HUES64 (cell line): ENCODE measurements around the gene LDLRAP1.

Experiments
- H3K27ac ChIP-seq: 2 replicates; pipeline ENCODE4 v1.7.0; 2013; ENCODE audit warnings: low read depth, low read length, inconsistent platforms
- H3K27me3 ChIP-seq: 2 replicates; pipeline ENCODE4 v1.6.1; 2013; ENCODE audit warnings: mild to moderate bottlenecking, low read length; ENCODE audit not compliant: insufficient read depth
- H3K36me3 ChIP-seq: 2 replicates; pipeline ENCODE4 v1.6.1; 2013; ENCODE audit warnings: mild to moderate bottlenecking, low read length; ENCODE audit not compliant: insufficient read depth
- H3K4me1 ChIP-seq: 2 replicates; pipeline ENCODE4 v1.6.1; 2013; ENCODE audit warnings: mild to moderate bottlenecking, low read length, moderate library complexity; ENCODE audit not compliant: insufficient read depth
- H3K4me3 ChIP-seq: 2 replicates; pipeline ENCODE4 v1.5.1; 2013; ENCODE audit warnings: mild to moderate bottlenecking, low read length, moderate library complexity
- H3K9ac ChIP-seq: 2 replicates; pipeline ENCODE4 v1.6.1; 2013; ENCODE audit warnings: mild to moderate bottlenecking, low read depth, low read length
- H3K9me3 ChIP-seq: 2 replicates; pipeline ENCODE4 v1.6.1; 2013; ENCODE audit warnings: low read depth, low read length; ENCODE audit not compliant: insufficient read depth
- WGBS: fragments of 150-250, 120-280 bp; methylation state at CpG from one replicate; pipeline ENCODE4 v1.1.7; 2013; ENCODE audit warnings: missing lambda C conversion rate; 5-methylcytosine and 5-hydroxymethylcytosine counted together

Gene LDLRAP1

DNA sequence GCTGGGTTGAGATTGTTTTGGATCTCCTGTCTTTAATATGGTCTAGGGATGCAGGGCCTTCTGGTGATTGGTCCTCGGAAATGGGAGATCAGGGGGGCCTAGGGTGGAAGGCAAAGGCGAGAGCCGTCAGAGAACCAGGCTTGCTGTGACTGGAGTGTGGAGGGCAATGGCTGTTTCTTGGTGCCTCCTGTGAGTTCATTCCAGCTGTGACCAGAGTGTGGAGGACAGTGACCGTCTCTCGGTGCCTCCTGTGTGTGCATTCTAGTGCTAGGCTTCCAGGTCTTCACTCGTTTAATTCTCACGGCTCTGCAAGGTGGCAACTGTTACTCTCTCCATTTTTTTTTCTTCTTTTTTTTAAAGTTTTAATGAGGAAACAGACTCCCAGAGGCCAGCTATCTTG, 14.1 kb downstream of the LDLRAP1 start:
- Histone ChIP-seq H3K9ac (no peak overlapping the region), H3K9me3 (no peaks in the 10 kb centered on the region), H3K27ac (no peak overlapping the region), H3K4me1 (no peaks in the 10 kb centered on the region), H3K36me3 (0 out of 2 replicates have a peak, but pooled peaks cover 3% of the 10 kb centered on the region), H3K4me3 (no peak overlapping the region), H3K27me3 (no peaks in the 10 kb centered on the region)
- WGBS = 92% methylated on average over 7 of the region's 7 CpGs

DNA sequence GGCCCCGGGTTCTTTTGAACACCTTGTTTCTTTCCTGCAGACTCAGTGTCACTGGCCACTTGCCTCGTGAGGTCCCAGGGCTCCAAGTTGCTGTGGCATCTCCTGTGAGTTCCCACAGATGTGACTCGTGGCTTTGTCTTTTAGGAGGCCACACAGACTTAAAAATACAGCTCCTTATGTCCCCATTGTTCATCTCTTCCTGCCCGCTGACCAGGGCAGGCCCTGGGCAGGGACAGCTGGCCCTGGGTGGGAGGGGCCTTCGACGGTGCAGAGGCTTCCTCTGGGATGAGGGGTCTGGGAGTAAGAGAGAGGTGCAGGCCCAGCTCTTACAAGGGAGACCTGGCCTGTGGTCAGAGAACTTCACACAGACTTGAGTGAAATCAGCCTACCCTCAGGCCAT, 15.6 kb downstream of the LDLRAP1 start:
- no peak overlapping the region for H3K4me3 ChIP-seq

DNA sequence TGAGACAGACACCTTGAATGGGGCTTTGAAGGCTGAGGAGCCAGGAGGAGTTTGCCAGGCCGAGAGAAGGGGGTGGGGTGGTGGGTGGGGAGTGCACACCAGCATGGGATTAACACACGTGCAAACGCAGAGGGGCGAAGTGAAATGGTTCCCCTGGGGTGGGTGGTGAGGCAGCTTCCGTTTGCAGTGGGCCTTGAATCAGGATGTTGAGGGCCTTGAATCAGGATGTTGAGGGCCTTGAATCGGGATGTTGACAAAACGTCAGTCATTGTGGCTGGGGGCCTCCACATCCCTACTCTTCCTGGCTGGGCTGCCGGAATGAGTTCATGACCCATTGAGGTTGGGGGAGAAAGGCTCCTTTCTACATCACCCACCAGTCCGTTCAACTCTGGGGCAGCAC, 16.6 kb downstream of the LDLRAP1 start:
- no peak overlapping the region for H3K9ac ChIP-seq
- H3K4me1 ChIP-seq = no peaks in the 10 kb centered on the region
- no peak overlapping the region for H3K27ac ChIP-seq
- no peak overlapping the region for H3K4me3 ChIP-seq
- H3K9me3 ChIP-seq = no peaks in the 10 kb centered on the region
- 0 out of 2 replicates have a peak, but pooled peaks cover 3% of the 10 kb centered on the region for H3K36me3 ChIP-seq
- 87% methylated on average over 9 of the region's 9 CpGs for WGBS
- H3K27me3 ChIP-seq = no peaks in the 10 kb centered on the region

More for the DNA sequence above, 15.6 kb downstream of the LDLRAP1 start:
- Histone ChIP-seq H3K36me3 (0 out of 2 replicates have a peak, but pooled peaks cover 3% of the 10 kb centered on the region), H3K27ac (no peak overlapping the region), H3K27me3 (no peaks in the 10 kb centered on the region), H3K9me3 (no peaks in the 10 kb centered on the region), H3K4me1 (no peaks in the 10 kb centered on the region), H3K9ac (no peak overlapping the region)
- WGBS = 76% methylated on average over 6 of the region's 6 CpGs

DNA sequence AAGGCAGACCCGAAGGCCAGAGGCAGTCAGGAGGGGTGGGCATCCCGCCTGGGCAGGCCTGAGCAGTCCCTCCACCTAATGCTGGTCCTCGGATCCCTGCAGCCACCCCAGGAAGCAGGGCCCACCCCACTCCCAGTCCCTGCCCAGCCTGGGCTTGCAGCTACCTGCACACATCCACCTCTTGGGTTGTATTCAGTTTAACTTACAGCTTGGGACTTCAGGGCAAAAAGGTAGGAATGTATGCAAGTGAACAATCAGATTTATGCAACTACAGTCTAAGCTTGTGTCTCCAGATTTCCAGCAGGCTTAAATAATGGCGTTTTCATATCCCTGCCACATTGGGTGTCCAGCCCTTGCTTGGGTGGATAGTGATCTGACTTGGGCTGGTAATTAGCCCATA, 17.4 kb downstream of the LDLRAP1 start:
- Histone ChIP-seq H3K27ac (no peak overlapping the region), H3K4me1 (0 out of 2 replicates have a peak, but pooled peaks cover 2% of the 10 kb centered on the region), H3K9me3 (no peaks in the 10 kb centered on the region), H3K4me3 (no peak overlapping the region), H3K9ac (no peak overlapping the region), H3K36me3 (0 out of 2 replicates have a peak, but pooled peaks cover 3% of the 10 kb centered on the region), H3K27me3 (no peaks in the 10 kb centered on the region)
- 94% methylated on average over 4 of the region's 4 CpGs for WGBS

DNA sequence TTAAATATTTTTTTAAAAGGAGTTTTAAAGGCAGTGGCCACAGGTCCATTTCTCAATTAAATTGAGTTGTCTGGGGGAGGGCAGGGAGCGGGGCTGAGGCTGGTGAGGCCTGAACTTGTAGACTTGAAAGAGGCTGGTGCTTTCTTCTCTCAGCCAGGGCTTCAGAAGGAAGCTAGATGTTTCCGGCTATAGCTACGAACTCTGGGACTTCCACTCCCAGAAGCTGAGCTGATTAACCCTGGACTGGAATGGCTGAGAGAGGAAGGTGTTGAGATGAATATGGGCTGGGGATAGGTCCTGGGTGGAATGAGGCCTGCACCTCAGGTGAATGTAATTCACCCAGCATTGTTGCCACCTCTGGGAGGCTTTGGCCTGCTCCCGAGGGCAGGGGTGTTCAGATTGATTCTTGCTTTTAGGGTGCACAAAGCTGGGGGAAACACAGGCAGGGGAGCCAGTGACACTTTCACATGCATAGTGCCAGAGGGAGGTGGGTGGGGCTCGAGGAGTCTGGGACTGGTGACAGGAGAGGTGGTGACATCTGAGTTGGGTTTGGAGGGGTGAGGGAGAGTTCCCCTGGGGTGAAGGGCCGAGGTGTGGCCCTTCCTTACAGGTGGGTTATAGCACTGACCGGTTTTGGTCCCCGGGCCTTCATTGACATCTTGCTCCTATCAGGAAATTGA, 18.2 kb downstream of the LDLRAP1 start:
- Histone ChIP-seq H3K27me3 (no peaks in the 10 kb centered on the region), H3K36me3 (0 out of 2 replicates have a peak, but pooled peaks cover 3% of the 10 kb centered on the region), H3K9ac (no peak overlapping the region), H3K4me1 (peaks cover 9% of the 10 kb centered on the region; the same call in 1 of the 2 replicates), H3K9me3 (no peaks in the 10 kb centered on the region), H3K27ac (no peak overlapping the region), H3K4me3 (no peak overlapping the region)
- WGBS = 92% methylated on average over 8 of the region's 8 CpGs

DNA sequence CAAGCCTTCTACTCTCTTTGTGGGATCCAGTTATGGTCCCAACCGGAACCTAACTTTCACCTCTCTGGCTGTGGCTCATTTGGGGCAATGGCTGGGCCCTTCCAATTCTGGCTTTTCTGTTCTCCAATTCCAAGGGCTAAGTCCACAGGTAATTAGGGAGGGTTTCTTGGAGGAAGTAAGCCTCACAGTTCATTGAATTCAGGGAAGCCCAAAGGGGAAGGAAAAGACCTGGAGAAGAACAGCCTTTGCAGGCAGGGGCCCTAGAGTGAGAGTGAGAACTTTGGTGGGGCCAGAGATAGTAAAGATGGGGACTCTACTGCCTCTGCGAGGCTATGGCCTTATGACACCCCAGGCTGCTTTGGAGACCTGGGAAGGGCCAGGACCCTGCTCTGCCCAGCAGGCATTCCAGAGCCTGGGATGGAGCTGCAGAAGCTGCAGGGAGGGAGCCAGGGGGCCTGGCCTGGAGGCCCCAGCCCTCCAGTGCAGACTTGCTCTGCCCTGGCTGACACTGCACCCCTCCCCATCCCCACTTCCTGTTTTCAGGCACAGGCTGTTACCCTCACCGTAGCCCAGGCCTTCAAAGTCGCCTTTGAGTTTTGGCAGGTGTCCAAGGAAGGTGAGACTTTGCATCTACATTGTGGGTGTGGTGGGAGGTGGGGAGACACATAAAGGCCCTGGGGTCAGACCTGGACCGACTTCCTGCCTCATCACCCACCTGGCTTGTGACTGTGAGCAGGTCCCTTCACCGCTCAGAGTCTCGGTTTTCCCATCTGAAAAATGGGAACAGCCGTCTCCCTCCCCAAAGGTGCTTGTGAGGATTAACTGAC, 18.9 kb downstream of the LDLRAP1 start:
- Histone ChIP-seq H3K9me3 (no peaks in the 10 kb centered on the region), H3K4me1 (peaks cover 11% of the 10 kb centered on the region; the same call in 1 of the 2 replicates), H3K27ac (no peak overlapping the region), H3K36me3 (0 out of 2 replicates have a peak, but pooled peaks cover 3% of the 10 kb centered on the region), H3K9ac (no peak overlapping the region), H3K27me3 (no peaks in the 10 kb centered on the region), H3K4me3 (no peak overlapping the region)
- WGBS = 89% methylated on average over 8 of the region's 8 CpGs

DNA sequence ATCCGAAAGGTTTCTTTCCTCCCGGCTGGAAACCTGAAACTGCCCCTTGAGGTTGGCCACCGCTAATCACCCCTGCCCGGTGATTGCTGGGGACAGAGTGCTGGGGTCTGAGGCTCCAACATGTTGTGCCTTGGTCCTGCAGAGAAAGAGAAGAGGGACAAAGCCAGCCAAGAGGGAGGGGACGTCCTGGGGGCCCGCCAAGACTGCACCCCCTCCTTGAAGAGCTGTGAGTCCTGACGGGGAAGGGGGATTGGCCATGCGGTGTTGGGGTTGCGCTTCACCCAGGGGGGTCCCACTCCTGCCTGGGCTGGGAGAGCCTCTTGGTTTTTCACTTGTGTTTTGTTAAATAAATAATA, 19.5 kb downstream of the LDLRAP1 start:
- Histone ChIP-seq H3K27ac (no peak overlapping the region), H3K4me3 (no peak overlapping the region), H3K9ac (no peak overlapping the region), H3K27me3 (no peaks in the 10 kb centered on the region), H3K9me3 (no peaks in the 10 kb centered on the region), H3K4me1 (peaks cover 16% of the 10 kb centered on the region; the same call in 1 of the 2 replicates), H3K36me3 (0 out of 2 replicates have a peak, but pooled peaks cover 3% of the 10 kb centered on the region)
- 73% methylated on average over 9 of the region's 9 CpGs for WGBS

DNA sequence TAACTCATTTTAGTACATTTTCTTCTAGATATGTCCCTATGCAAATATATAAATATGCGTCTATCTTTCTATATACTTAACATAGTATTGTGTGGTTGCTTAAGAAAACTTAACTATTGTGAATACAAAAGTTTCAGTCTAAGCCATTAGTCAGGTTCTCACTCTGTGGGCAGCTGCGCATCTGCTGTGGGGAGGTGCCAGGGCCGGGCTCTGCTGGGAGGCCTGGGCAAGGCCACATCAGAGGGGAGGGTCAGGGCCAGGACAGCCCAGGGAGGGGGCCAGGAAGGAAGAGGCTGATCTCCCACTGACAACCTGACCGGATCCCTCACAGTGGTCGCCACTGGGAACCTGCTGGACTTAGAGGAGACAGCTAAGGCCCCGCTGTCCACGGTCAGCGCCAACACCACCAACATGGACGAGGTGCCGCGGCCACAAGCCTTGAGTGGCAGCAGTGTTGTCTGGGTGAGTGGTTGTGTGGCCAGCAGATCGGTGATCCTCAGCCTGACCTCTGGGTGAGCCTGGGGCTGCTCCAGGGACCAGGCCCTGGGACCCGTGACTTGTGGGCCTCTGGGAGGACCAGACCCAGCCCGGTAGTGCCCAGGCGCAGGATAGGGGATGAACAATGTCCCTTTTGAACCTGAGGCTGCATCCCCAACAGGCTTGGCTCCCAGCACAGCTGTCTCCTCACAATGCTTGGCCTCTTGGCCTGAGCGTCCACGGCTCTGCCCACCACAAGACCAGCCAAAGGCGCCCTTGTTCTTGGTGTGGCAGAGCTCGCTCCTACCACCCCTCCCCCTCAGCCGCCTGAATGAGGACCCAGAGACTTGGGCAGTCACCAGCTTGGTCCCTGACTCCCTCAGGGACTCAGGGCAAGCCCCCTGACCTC, 20.2 kb downstream of the LDLRAP1 start:
- Histone ChIP-seq H3K4me1 (peaks cover 22% of the 10 kb centered on the region; the same call in 1 of the 2 replicates), H3K27ac (no peak overlapping the region), H3K36me3 (0 out of 2 replicates have a peak, but pooled peaks cover 2% of the 10 kb centered on the region), H3K27me3 (no peaks in the 10 kb centered on the region), H3K9ac (no peak overlapping the region), H3K9me3 (no peaks in the 10 kb centered on the region), H3K4me3 (no peak overlapping the region)
- WGBS = 93% methylated on average over 19 of the region's 20 CpGs

DNA sequence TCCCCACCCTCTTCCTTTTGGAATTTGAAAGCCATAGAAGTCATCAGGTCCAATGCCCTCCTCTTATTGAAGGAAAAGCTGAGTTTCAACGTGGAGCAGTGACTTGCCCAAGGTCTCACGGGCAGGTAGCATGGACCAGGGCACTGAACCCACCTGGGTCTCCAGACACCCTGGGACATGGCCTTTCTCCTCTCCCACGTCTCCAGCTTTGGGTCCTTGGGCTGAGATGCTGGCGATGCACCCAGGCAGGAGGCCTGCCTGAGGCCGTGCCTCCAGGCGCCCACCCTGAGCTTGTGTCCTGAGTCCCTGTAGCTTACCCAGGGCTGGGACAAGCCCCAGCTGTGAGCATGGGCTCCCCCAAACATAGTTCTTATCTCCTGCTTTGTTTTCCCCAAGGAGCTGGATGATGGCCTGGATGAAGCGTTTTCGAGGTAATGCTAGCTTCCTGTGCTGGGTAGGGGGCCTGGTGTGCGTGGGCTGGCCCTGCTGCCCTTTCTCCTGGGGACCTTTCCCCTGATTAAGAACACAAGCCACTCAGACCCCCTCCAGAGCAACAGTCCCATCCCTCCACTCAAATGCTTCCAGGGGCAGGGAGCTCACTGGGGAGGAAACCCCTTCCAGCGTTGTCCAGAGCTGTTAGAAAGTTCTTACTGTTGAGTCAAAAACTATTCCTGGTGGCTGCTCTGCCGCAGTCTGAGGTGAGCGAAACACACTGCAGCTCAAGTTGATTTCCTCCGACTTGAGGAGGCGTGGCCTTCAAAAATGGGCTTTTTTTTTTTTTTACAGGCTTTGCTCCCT, 21.6 kb downstream of the LDLRAP1 start:
- H3K4me1 ChIP-seq = peaks cover 28% of the 10 kb centered on the region; the same call in 1 of the 2 replicates
- no peak overlapping the region for H3K27ac ChIP-seq
- 81% methylated on average over 14 of the region's 14 CpGs for WGBS
- H3K4me3 ChIP-seq = no peak overlapping the region
- no peak overlapping the region for H3K9ac ChIP-seq
- H3K27me3 ChIP-seq = no peaks in the 10 kb centered on the region
- H3K9me3 ChIP-seq = no peaks in the 10 kb centered on the region
- H3K36me3 ChIP-seq = no peaks in the 10 kb centered on the region

DNA sequence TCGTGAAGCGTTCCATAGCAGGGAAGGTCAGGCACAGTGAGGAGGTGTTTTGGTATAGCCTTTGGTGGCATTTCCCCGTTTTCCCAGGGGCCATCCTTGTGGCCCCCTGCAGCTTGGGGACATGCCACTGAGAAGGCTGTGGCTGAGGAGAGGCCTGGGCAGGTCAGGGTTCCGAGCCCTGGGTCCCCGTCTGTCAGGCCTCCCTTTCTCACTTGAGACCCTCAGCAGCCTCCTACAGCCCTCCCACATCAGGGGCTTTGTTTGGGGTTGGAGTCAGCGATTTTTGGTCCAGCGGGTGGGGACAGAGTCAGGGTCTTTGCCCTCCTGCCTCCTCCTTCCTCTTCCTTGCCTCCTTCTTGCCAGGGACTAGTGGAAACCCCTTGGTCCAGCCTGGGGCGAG, 22.2 kb downstream of the LDLRAP1 start:
- H3K4me3 ChIP-seq = no peak overlapping the region
- WGBS = 84% methylated on average over 8 of the region's 8 CpGs
- no peak overlapping the region for H3K27ac ChIP-seq

More for the DNA sequence above, 22.2 kb downstream of the LDLRAP1 start:
- no peak overlapping the region for H3K9ac ChIP-seq
- H3K36me3 ChIP-seq = no peaks in the 10 kb centered on the region
- peaks cover 28% of the 10 kb centered on the region; the same call in 1 of the 2 replicates for H3K4me1 ChIP-seq
- H3K9me3 ChIP-seq = no peaks in the 10 kb centered on the region
- no peaks in the 10 kb centered on the region for H3K27me3 ChIP-seq
